ENCODE measurements around the gene SRGAP2C.
"Not testable (repeated sequence)": the region's sequence is repeated elsewhere in the genome, so short reads cannot be mapped to it uniquely, and the experiment has no call there.

- TF ChIP-seq CTCF (IDR thresholded peaks at IDR 0.05 in 4 of 5, conservative IDR thresholded peaks at IDR 0.05 in 1 of 5); POLR2A (IDR thresholded peaks at IDR 0.05): not testable (repeated sequence)
Measured at GRCh38 chr1:121419050-121419615, 234.4 kb downstream of the SRGAP2C start.

All from gastrocnemius medialis (tissue), 4 donors.